Measurements from ENCODE around the gene RESF1. TPM values are rescaled to one million over a fixed set of nuclear protein-coding genes. Genes with fewer than 3 reads are reported as not detected.

Gene RESF1
- total RNA-seq, 1 experiment from 2014 or later: 64.7 TPM

GRCh38 chr12:31999692-32000091 is 40.5 kb downstream of the RESF1 start:
- H3K4me2 ChIP-seq (ENCODE audit: low read length): no peak overlapping the region
- H3K79me2 ChIP-seq (ENCODE audit: insufficient read depth, low read length): no peaks in the 10 kb centered on the region
- H3K27me3 ChIP-seq (ENCODE audit: insufficient read depth, low read length): no peaks in the 10 kb centered on the region
- TF ChIP-seq ELF1 (IDR thresholded peaks at IDR 0.05; ENCODE audit: borderline replicate concordance, low read depth): no peak
- no peak for TF ChIP-seq SIN3A (IDR thresholded peaks at IDR 0.05; ENCODE audit: low read depth)
- TF ChIP-seq ZFX (IDR thresholded peaks at IDR 0.05): no peak
- no peak for TF ChIP-seq MAX (IDR thresholded peaks at IDR 0.05)
- no peak for TF ChIP-seq SP1 (IDR thresholded peaks at IDR 0.05; ENCODE audit: low read depth)
- TF ChIP-seq SRF (IDR thresholded peaks at IDR 0.05; ENCODE audit: low read depth): no peak
- TF ChIP-seq RAD21 (IDR thresholded peaks at IDR 0.05; ENCODE audit: low read depth): no peak
- no peak for TF ChIP-seq ZBTB33 (IDR thresholded peaks at IDR 0.05; ENCODE audit: extremely low read depth, insufficient replicate concordance, low read length)
- no peak for TF ChIP-seq REST (IDR thresholded peaks at IDR 0.05; ENCODE audit: low read depth)
- no peak for TF ChIP-seq ATF3 (IDR thresholded peaks at IDR 0.05)
- TF ChIP-seq EZH2phosphoT487 (IDR thresholded peaks at IDR 0.05; ENCODE audit: borderline replicate concordance): no peak
- no peak for TF ChIP-seq CBX3 (IDR thresholded peaks at IDR 0.05; ENCODE audit: low read depth)
- TF ChIP-seq EZH2 (IDR thresholded peaks at IDR 0.05): no peak
- no peak for TF ChIP-seq FOSL1 (IDR thresholded peaks at IDR 0.05; ENCODE audit: low read depth)
- BruUV-seq (replicated peaks): no TSS peak
- no peak overlapping the region for H3K4me3 ChIP-seq (replicated peaks in 1 of 2; ENCODE audit: low read depth in 1 of 2, low read length in 2 of 2)
- no peak for ATAC-seq
- H3K4me1 ChIP-seq (ENCODE audit: control insufficient read depth in 1 of 2, insufficient read depth in 2 of 2, low read length in 2 of 2): no peaks in the 10 kb centered on the region
- H3K9ac ChIP-seq (ENCODE audit: low read length): no peak overlapping the region
- H2AFZ ChIP-seq (ENCODE audit: low read depth, low read length, poor library complexity, severe bottlenecking): no peak overlapping the region
- ChIA-PET POLR2A (no interaction called here), RAD21 (ENCODE audit: low non-redundant PET in 1 of 2, low total read pairs in 2 of 2, uncharacterized antibody in 2 of 2, unreplicated experiment in 2 of 2) (no interaction called here), CTCF (no interaction called here)
- intact Hi-C loops (cut with micrococcal nuclease): no loop called here
- peaks cover 4 to 7% of the 10 kb centered on the region in 2 experiments; a peak in 1 of 4 replicates for H3K36me3 ChIP-seq (ENCODE audit: control insufficient read depth in 1 of 2, insufficient read depth in 2 of 2, low read length in 2 of 2)
- H3K9me2 ChIP-seq (ENCODE audit: insufficient read depth): no peaks in the 10 kb centered on the region
- H4K20me1 ChIP-seq (ENCODE audit: insufficient read depth): no peaks in the 10 kb centered on the region
- H3K9me3 ChIP-seq (ENCODE audit: control insufficient read depth in 1 of 2, insufficient read depth in 1 of 2, low read depth in 1 of 2, low read length in 2 of 2): no peaks in the 10 kb centered on the region
- no peak overlapping the region for H3K27ac ChIP-seq (ENCODE audit: low read depth, low read length)
- DNase-seq (ENCODE audit: low read depth, low spot score): no peak

All from HCT116 (cell line).